Prostate gland (tissue), 2 donors: ENCODE data around the gene INTS13. TPM values are rescaled to one million over a fixed set of nuclear protein-coding genes. Genes with fewer than 3 reads are reported as not detected.

Source experiments
- DNase-seq: peaks from one replicate; pipeline ENCODE4 v3.0.0-alpha.2; 2019; ENCODE audit warnings: low spot score
- H3K27ac ChIP-seq, 2 donors: fragments of 200-600 bp; sonication (generic); 2 replicates each; pipeline ENCODE4 v1.5.1; 2017 to 2019
- H3K27me3 ChIP-seq: fragments of 200-600 bp; sonication (generic); replicated peaks from 2 replicates; pipeline ENCODE4 v1.5.1; 2019; ENCODE audit not compliant: insufficient read depth
- H3K36me3 ChIP-seq, 2 donors: fragments of 200-600 bp; sonication (generic); 1 replicate in 1 of 2; 2 replicates in 1 of 2; pipeline versions ENCODE4 v1.5.1 to v1.8.1; 2017 to 2019
- H3K4me1 ChIP-seq: fragments of 200-600 bp; sonication (generic); replicated peaks from 2 replicates; pipeline ENCODE4 v1.5.1; 2019
- H3K4me3 ChIP-seq, 2 donors: fragments of 200-600 bp; sonication (generic); 2 replicates each; pipeline ENCODE4 v1.5.1; 2017 to 2019
- H3K9me3 ChIP-seq: fragments of 200-600 bp; sonication (generic); 2 replicates; pipeline ENCODE4 v1.5.1; 2017
- CTCF ChIP-seq, 4 experiments: fragments of 200-600 bp in 2 of 4; fragments of 450-650 bp in 2 of 4; sonication (generic) in 2 of 4; IDR thresholded peaks; 1 replicate in 3 of 4; 2 replicates in 1 of 4; pipeline ENCODE4 v1.5.1; 2016 to 2019; ENCODE audit warnings: antibody characterized with exemption in 4 of 4, mild to moderate bottlenecking in 2 of 4, moderate library complexity in 2 of 4
- POLR2A ChIP-seq: fragments of 450-650 bp; IDR thresholded peaks from one replicate; pipeline ENCODE4 v1.6.1; 2016; ENCODE audit warnings: antibody characterized with exemption, mild to moderate bottlenecking
- POLR2AphosphoS5 ChIP-seq: sonication (generic); formaldehyde crosslinking; IDR thresholded peaks from one replicate; pipeline ENCODE4 v1.6.1; 2017; ENCODE audit warnings: antibody characterized with exemption
- WGBS: methylation state at CpG from one replicate; pipeline ENCODE4 v1.1.5; 2018; 5-methylcytosine and 5-hydroxymethylcytosine counted together
- intact Hi-C: fragments of 100-400 bp; cut with DNase I; formaldehyde crosslinking; loops from one replicate; pipeline ENCODE4 v1.14.2; 2022
- total RNA-seq, 2 donors: library from RNA; depleted of rRNA; stranded (reverse); fragments of >200 nt; gene quantifications; one replicate each; pipeline ENCODE4 v1.1.0, GENCODE V29; 2016

Gene INTS13
- 10 to 100 TPM; 22.1 to 23.5 TPM for total RNA-seq

DNA sequence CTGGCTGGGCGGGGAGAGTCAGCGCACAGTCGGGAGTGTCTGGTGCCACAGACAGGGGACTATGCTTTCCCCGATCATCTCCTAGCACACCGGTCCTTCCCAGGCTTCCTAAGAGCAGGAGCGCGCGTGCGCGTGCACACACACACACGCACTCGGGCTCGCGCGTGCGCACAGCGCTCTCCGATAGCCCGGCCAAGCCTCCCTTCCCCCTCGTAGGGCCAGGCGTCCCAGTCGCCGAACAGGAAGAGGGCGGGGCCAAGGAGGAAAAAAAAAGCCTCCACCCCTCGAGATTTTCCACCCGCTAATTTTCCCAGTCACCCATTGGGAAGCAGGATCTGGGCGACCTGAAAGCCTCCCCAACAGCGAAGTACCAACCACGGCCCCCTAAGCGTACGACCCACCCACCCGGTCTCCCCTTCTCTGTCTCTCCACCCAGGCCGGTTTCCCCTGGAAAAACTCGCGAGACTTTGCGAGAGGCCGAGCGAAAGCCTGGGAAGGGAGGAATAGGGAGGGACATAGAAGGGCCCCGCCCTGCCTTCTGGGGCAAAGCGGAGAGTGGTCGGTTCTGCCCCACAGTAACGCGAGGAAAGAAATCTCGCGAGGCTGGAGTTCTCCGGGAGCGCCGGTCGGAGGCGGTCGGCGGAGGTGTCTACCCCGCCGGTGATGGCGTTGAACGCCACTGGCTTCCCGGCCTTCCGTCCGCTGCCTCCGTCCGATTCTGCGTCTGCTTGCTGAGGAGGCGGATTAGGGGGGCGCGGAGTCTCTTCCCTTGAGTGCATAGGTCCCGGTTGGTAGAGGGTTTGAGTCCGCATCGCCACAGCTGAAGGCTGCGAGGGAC is at the start of gene INTS13, which contains the start of gene FGFR1OP2:
TSS of gene INTS13 (minus strand) at position 119 of the 838 bp plus-strand sequence. CDS start 1,178 bp downstream, outside the sequence.
TSS of gene FGFR1OP2 (plus strand) at position 608 of the 838 bp plus-strand sequence. CDS start 15,689 bp downstream, outside the sequence.
- no peaks in the 10 kb centered on the region for H3K27me3 ChIP-seq
- H3K27ac ChIP-seq: peak within 1 kb of the TSS; percentile 95 to 98
- WGBS: 1% methylated on average over 69 of the region's 69 CpGs
- peak within 1 kb of the TSS; percentile 79 to 90 for H3K4me3 ChIP-seq
- H3K36me3 ChIP-seq: no peaks in the 10 kb centered on the region
- intact Hi-C loops: loop anchor here (2.0 to 5.0 kb wide), 2 partner anchors 77 to 309 kb away; partner anchors contain the start of gene TM7SF3
- no peaks in the 10 kb centered on the region for H3K9me3 ChIP-seq
- H3K4me1 ChIP-seq: no peaks in the 10 kb centered on the region
- DNase-seq: peak; percentile 98
- TF ChIP-seq POLR2AphosphoS5 (peak; percentile 84), POLR2A (peak; percentile 97), CTCF (IDR thresholded peaks at IDR 0.05) (no peak)

DNA sequence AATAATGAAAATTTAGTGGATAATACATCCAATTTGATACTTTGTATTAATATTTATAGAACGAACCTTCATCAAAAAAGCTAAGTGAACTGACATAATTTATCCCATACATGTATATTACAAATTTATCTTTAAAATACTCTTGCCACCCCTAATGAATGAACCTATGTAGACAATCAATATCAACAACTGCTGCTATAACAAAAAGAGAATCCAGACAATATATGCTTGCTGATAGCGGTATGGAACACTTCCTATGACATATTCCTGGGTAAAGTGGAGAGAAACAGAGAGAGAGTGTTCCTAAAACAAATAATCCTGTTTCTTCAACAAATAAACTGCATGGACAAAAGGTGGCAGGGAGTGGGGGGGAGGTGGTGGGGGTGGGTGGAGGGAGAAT is 45.1 kb upstream of the INTS13 start:
- no peak overlapping the region for H3K4me3 ChIP-seq
- no peaks in the 10 kb centered on the region for H3K36me3 ChIP-seq
- H3K9me3 ChIP-seq: no peaks in the 10 kb centered on the region
- no peaks in the 10 kb centered on the region for H3K4me1 ChIP-seq
- no peak for DNase-seq
- H3K27me3 ChIP-seq: no peaks in the 10 kb centered on the region
- intact Hi-C loops: no loop called here
- H3K27ac ChIP-seq: no peak overlapping the region
- TF ChIP-seq CTCF (IDR thresholded peaks at IDR 0.05): no peak
- no peak for TF ChIP-seq POLR2AphosphoS5
- no peak for TF ChIP-seq POLR2A
- WGBS: 97% methylated on average over 2 of the region's 2 CpGs

DNA sequence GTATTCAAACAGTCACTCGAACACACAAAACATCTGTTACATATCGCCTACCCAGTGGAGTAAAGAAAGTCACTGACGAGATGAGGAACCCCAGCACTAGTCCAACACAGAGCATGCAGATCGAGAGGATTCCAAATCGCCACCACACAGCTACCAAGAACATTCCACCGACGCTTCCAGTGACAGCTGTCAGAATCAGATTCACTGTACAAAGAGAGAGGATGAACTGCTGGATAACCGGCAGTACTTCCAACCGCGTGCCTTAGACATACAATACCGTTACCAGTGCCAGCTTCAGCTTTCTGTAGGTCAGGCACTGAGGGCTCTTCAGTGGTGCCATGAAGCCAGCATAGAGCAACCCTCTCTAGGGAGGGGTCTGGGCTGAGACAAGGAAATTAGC is 42.0 kb upstream of the INTS13 start:
- Histone ChIP-seq H3K4me1 (no peaks in the 10 kb centered on the region), H3K27ac (no peak overlapping the region), H3K27me3 (no peaks in the 10 kb centered on the region), H3K9me3 (no peaks in the 10 kb centered on the region), H3K36me3 (no peaks in the 10 kb centered on the region), H3K4me3 (no peak overlapping the region)
- intact Hi-C loops: no loop called here
- TF ChIP-seq POLR2AphosphoS5: no peak
- no peak for TF ChIP-seq POLR2A
- no peak for TF ChIP-seq CTCF (IDR thresholded peaks at IDR 0.05)
- DNase-seq: no peak
- WGBS: 95% methylated on average over 11 of the region's 11 CpGs

DNA sequence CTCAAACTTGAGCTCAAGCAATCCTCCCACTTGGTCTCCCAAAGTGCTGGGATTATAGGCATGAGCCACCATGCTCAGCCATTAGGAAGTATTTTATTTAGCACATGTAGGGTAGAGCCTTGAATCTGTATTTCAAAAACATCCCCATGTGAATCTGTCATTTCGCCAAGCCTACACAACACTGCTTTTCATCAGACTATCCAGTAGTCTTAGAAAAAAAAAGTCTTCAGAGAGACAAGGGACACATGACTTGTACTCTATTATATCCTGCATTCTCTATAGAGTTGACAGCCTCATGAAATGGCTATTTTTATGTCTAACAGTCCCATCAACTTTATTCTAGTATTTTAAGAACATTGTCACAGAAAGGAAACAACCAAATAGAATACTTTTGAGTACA is 41.0 kb upstream of the INTS13 start:
- intact Hi-C loops: no loop called here
- 88% methylated on average over 1 of the region's 1 CpG for WGBS

More for the DNA sequence above, 41.0 kb upstream of the INTS13 start:
- H3K27ac ChIP-seq: no peak overlapping the region
- no peaks in the 10 kb centered on the region for H3K4me1 ChIP-seq
- no peaks in the 10 kb centered on the region for H3K36me3 ChIP-seq
- no peaks in the 10 kb centered on the region for H3K27me3 ChIP-seq
- TF ChIP-seq POLR2A (no peak), CTCF (IDR thresholded peaks at IDR 0.05) (no peak), POLR2AphosphoS5 (no peak)
- DNase-seq: no peak
- no peaks in the 10 kb centered on the region for H3K9me3 ChIP-seq
- H3K4me3 ChIP-seq: no peak overlapping the region
